Muscle of leg (tissue), 11 donors: ENCODE results near the gene WDR70. TPM values are rescaled to one million over a fixed set of nuclear protein-coding genes. Genes with fewer than 3 reads are reported as not detected.
A peak's percentile ranks its signal among the peaks of the same experiment; 100 is the strongest.
"Not testable (repeated sequence)": the region's sequence is repeated elsewhere in the genome, so short reads cannot be mapped to it uniquely, and the experiment has no call there.

Experiments
- DNase-seq: peaks from one replicate; pipeline ENCODE4 v3.0.0; 2013
- H3K27ac ChIP-seq: one replicate; pipeline ENCODE4 v1.5.1; 2013; ENCODE audit warnings: mild to moderate bottlenecking, low read length, control low read depth
- H3K27me3 ChIP-seq: one replicate; pipeline ENCODE4 v1.6.1; 2013; ENCODE audit warnings: low read length; ENCODE audit not compliant: control insufficient read depth, insufficient read depth
- H3K36me3 ChIP-seq: one replicate; pipeline ENCODE4 v1.6.1; 2013; ENCODE audit warnings: low read length; ENCODE audit not compliant: control insufficient read depth, insufficient read depth
- H3K4me1 ChIP-seq: one replicate; pipeline ENCODE4 v1.6.1; 2013; ENCODE audit warnings: low read length; ENCODE audit not compliant: control insufficient read depth, insufficient read depth
- H3K4me3 ChIP-seq: one replicate; pipeline ENCODE4 v1.5.1; 2013; ENCODE audit warnings: low read length, control low read depth
- H3K9me3 ChIP-seq: replicated peaks from 2 replicates; pipeline ENCODE4 v1.6.1; 2013; ENCODE audit warnings: low read depth, low read length; ENCODE audit not compliant: control insufficient read depth
- WGBS: methylation state at CpG from one replicate; pipeline ENCODE4 v1.1.5; 2013; ENCODE audit warnings: missing lambda C conversion rate; ENCODE audit not compliant: insufficient coverage; 5-methylcytosine and 5-hydroxymethylcytosine counted together
- polyA plus RNA-seq, 8 donors: library from polyadenylated mRNA; unstranded; fragments of 120-200 nt; gene quantifications; one replicate each; pipeline versions ENCODE4 v1.2.1 to v1.2.3, GENCODE V29; 2013; ENCODE audit warnings: inconsistent platforms in 1 of 8, low replicate concordance in 1 of 8; ENCODE audit not compliant: insufficient read length in 8 of 8, insufficient read depth in 1 of 8
- total RNA-seq: library from RNA; stranded (reverse); fragments of 120-200 nt; gene quantifications from one replicate; pipeline ENCODE4 v1.2.4, GENCODE V29; 2013

The WDR70 gene
- total and polyA plus RNA-seq, 9 donors: 24.3 to 44.2 (median 27.4) TPM

DNA sequence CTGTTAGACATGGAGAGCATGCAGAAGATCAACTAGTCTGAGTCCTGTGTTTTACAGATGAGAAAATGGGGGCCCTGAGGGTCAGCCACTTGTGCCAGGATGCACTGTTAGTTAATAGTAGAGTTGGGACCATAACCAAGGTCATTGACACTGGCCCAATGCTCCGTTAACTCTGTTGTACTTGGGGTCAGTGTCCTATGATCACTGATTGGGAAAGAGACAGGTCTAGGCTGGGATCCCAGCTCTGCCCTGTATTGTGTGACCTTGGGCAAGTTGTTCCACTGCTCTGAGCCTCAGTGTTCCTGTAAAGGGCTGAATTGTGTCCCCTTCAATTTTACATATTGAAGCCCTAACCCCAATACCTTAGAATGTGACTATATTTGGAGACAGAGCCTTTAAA lies 390.7 kb downstream of the WDR70 start:
- 100% methylated on average over 1 of the region's 1 CpG for WGBS
- DNase-seq: no peak
- H3K9me3 ChIP-seq: no peaks in the 10 kb centered on the region
- peaks cover 10% of the 10 kb centered on the region for H3K4me1 ChIP-seq
- no peaks in the 10 kb centered on the region for H3K36me3 ChIP-seq
- H3K4me3 ChIP-seq: no peak overlapping the region
- H3K27ac ChIP-seq: no peak overlapping the region
- H3K27me3 ChIP-seq: no peaks in the 10 kb centered on the region

DNA sequence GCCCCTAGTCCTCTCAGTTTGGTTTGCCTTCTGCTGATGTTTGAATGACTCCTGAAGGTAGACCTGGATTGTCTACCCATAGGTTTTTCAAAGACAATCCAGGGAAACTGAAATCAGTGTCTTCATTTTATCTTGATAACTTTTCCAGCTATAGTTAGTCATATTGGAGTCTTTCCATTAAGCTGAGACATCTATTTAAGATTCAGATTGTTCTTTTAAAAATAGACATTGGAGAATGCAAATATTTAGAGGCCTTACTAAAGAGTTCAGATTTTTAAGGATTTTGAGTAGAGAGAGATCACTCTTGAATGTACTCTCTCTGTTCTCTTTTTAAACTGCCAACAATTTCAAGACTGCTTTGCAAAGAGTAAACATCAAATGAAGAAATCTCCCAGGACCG lies 391.7 kb downstream of the WDR70 start:
- no peak for DNase-seq
- Histone ChIP-seq H3K4me1 (peaks cover 10% of the 10 kb centered on the region), H3K36me3 (no peaks in the 10 kb centered on the region), H3K9me3 (no peaks in the 10 kb centered on the region), H3K27ac (no peak overlapping the region), H3K27me3 (no peaks in the 10 kb centered on the region), H3K4me3 (no peak overlapping the region)
- WGBS: 50% methylated on average over 1 of the region's 1 CpG

DNA sequence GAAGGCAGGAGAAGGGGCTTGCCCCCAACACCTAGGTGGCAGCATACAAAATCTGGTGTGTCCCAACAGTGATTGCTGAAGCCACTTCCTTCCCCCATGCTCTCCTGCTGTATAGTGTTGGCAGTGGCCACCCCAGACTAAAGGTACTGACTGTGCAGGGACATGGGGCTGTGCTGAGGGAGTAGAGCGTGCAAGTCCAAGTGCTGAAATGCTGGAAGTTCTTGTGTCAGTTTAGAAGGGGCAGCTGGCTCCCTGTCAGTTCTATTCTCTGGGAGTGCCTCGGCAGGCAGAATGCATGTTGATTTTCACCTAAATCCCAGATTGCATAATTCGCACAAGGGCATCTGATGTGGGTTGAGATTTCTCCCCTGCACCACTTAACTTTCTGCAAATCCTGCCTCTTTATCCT lies 392.1 kb downstream of the WDR70 start:
- 63% methylated on average over 2 of the region's 3 CpGs for WGBS

DNA sequence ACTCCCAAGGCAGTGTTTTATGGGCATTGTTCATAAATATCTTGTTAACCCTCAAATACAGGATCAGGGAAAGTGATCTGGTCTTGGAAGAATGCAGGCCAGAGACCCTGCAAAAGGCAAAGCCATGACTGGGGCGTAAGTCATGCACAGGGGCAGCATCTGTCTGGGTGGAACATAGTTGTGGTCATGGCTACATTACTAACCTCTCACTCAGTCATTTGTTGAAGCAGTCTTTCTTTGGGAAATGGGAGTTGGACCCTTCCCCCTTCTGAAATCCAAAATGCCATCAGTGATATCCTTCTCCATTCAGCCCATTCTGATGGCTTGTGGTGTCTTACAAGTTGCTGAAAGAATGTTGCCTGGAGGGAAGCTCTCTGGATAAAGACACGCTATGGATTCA lies 392.6 kb downstream of the WDR70 start:
- Histone ChIP-seq H3K27me3 (no peaks in the 10 kb centered on the region), H3K9me3 (no peaks in the 10 kb centered on the region), H3K27ac (no peak overlapping the region), H3K4me3 (no peak overlapping the region), H3K4me1 (peaks cover 11% of the 10 kb centered on the region), H3K36me3 (no peaks in the 10 kb centered on the region)
- WGBS: 20% methylated on average over 1 of the region's 2 CpGs
- no peak for DNase-seq

More for the DNA sequence above, 392.1 kb downstream of the WDR70 start:
- Histone ChIP-seq H3K27ac (no peak overlapping the region), H3K27me3 (no peaks in the 10 kb centered on the region), H3K4me1 (peaks cover 10% of the 10 kb centered on the region), H3K4me3 (no peak overlapping the region), H3K9me3 (no peaks in the 10 kb centered on the region), H3K36me3 (no peaks in the 10 kb centered on the region)
- DNase-seq: no peak

DNA sequence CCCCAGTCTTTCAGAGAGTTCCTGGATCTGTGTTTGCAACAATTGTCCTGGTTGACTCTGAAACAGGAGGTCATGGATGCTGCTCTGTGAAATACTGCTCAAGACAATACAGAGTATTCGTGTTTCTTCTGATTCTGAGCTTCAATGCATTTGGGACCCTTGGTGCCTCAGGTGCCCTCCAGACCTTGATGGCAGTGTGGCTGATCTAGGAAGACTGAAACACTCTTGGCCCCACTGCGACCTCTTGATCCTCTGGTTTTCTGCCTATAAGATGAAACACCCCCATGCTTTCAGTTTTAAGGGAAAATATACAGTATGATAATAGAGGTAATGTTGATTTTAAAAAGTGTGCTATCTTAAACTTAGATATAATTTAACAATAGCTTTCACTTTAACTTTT lies 393.1 kb downstream of the WDR70 start:
- Histone ChIP-seq H3K36me3 (no peaks in the 10 kb centered on the region), H3K4me3 (no peak overlapping the region), H3K9me3 (no peaks in the 10 kb centered on the region), H3K4me1 (peaks cover 16% of the 10 kb centered on the region), H3K27ac (no peak overlapping the region), H3K27me3 (no peaks in the 10 kb centered on the region)
- WGBS: no CpG with 5 or more reads among the region's 2 CpGs
- no peak for DNase-seq

DNA sequence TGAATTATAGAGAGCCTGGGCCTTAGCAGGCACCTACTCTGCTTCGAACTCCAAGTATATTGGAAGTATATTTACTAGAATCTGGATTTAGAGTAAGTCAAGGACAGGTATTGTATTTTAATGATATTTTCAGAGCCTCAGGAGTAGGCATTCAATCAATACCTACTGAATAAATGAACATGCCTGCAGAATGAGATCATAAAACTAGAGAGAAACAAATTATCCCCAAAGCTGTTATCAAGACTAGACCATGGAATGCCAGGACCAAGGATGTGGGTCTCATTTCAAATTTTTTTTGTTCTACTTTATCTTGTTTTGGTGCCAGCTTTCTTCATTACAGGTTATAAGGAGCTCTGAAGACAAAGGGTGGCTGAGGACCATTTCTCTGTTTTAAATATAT lies 394.7 kb downstream of the WDR70 start:
- H3K4me3 ChIP-seq: no peak overlapping the region
- no peak for DNase-seq
- no peaks in the 10 kb centered on the region for H3K9me3 ChIP-seq
- peaks cover 17% of the 10 kb centered on the region for H3K4me1 ChIP-seq
- WGBS: no CpG with 5 or more reads among the region's 1 CpG
- H3K27me3 ChIP-seq: no peaks in the 10 kb centered on the region
- H3K27ac ChIP-seq: no peak overlapping the region
- H3K36me3 ChIP-seq: no peaks in the 10 kb centered on the region

DNA sequence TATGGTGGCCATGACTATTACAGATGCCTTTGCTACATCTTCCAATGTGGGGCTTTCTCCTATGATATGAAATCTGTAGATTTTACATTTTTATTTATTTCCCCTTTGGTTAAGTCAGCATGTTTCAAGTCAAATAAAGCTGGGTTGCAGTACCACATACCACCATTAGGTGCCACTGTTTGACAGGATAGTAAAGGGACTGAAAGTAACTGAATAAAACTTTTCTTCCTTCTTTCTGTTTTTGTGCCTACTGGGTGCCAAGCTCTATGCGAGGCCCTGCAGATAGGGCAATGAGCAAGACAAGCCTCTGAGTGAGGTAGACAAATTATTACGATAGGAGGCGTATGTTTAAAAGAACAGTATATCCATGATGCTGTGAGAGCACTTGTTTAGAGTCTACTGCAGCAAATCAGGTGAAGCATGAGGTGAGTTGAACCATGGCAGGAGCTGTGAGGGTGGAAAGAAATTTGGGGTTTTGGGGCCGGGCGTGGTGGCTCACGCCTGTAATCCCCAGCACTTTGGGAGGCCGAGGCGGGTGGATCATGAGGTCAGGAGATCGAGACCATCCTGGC lies 395.9 kb downstream of the WDR70 start:
- Histone ChIP-seq H3K4me3 (no peak overlapping the region), H3K9me3 (no peaks in the 10 kb centered on the region), H3K27me3 (no peaks in the 10 kb centered on the region), H3K4me1 (peaks cover 17% of the 10 kb centered on the region), H3K27ac (no peak overlapping the region), H3K36me3 (no peaks in the 10 kb centered on the region)
- DNase-seq: no peak
- 96% methylated on average over 8 of the region's 9 CpGs for WGBS

DNA sequence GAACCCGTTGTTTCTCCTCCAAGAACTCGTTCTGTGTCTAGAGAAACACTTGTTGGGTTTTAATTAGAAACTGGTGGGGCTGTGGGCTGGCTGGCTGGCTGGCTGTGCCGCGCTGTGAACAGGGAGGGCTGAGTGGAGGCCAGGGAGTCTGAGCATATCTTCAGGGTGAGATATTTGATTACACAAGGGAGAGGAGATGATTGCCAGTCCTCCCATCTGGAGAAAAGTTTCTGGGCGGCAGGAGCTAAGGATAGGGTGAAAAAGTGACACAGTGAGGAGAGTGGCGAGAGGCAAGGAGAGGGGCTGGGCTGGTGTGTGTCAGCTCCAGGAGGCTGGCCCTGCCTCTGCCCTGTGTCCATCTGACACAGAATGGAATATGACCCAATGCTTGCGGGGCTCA lies 397.7 kb downstream of the WDR70 start:
- no peaks in the 10 kb centered on the region for H3K27me3 ChIP-seq
- peak overlapping the region; percentile 20 for H3K27ac ChIP-seq
- H3K4me3 ChIP-seq: no peak overlapping the region
- 67% methylated on average over 7 of the region's 7 CpGs for whole genome bisulfite sequencing
- H3K36me3 ChIP-seq: no peaks in the 10 kb centered on the region
- peaks cover 9% of the 10 kb centered on the region for H3K4me1 ChIP-seq
- H3K9me3 ChIP-seq: no peaks in the 10 kb centered on the region
- DNase-seq: no peak

DNA sequence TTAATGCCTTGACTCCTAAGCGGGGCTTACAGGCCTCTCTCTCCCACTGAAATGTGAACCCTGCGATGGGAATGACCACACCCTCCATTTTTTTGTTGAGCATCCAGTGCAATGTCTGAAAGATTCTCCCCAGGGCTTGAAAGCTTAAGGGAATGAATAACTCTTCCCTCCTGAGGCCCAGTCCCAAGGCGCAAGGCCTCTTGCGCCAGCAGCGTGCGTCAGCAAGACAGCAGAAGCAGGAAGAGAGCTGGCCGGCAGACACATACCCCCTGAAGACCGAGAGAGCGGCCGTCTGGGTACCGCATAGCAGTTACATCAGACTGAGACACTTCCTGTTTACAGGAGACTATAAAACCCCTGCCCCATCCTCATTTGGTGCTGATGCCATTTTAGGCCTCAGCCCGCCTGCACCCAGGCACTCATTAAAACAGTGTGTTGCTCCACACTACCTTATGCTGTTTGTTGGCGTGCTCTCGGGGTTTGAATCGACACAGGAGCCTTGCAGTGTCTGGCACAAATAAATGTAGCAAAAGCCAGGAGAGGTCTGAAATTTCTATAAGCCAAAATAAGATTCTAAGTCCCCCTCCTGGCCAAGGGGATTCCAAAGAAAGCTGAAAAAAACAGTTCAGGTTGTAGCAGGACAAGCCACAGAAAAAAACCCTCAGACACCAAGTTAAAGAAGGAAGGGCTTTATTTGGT lies 398.5 kb downstream of the WDR70 start:
- Histone ChIP-seq H3K9me3 (no peaks in the 10 kb centered on the region), H3K4me1 (peaks cover 8% of the 10 kb centered on the region), H3K27me3 (no peaks in the 10 kb centered on the region), H3K4me3 (no peak overlapping the region), H3K27ac (no peak overlapping the region), H3K36me3 (no peaks in the 10 kb centered on the region)
- no peak for DNase-seq
- WGBS: 68% methylated on average over 10 of the region's 15 CpGs

DNA sequence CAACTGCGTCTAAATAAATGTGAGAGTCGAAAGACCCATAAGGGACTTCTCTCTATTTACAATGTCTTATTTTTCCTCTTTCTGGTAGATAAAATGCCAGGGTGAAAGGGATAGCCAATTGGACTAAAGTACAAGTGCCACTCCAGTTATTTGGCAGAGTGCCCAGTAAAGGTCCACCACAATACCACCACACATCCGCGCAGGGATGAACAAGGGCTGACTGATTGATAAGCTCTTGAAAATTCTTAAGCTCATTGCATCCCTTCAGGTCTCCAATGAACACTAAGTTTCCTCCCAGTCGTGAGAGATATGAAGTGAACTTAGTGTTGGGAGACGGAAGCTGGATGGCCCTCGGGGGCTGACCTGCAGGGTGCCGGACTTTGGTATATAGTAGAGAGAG lies 402.3 kb downstream of the WDR70 start:
- H3K36me3 ChIP-seq, H3K27ac ChIP-seq, H3K27me3 ChIP-seq, DNase-seq, H3K4me1 ChIP-seq, H3K4me3 ChIP-seq, H3K9me3 ChIP-seq: not testable (repeated sequence)
- WGBS: no CpG with 5 or more reads among the region's 8 CpGs
